ENCODE measurements around the gene ATP6V1B1.

Gene ATP6V1B1

GRCh38 chr2:70897977-70898226, 37.8 kb upstream of the ATP6V1B1 start:
- H3K27me3 ChIP-seq (ENCODE audit: control insufficient read depth, low read length) = peaks cover 51% of the 10 kb centered on the region

GRCh38 chr2:70898363-70899240, 37.1 kb upstream of the ATP6V1B1 start:
- no peak for TF ChIP-seq CTCF (IDR thresholded peaks at IDR 0.05; ENCODE audit: low read depth, low read length, poor library complexity, severe bottlenecking)
- TF ChIP-seq EZH2phosphoT487 (IDR thresholded peaks at IDR 0.05; ENCODE audit: borderline replicate concordance, low read length) = no peak
- Histone ChIP-seq H3K4me2 (ENCODE audit: low read length) (no peak overlapping the region), H3F3A (ENCODE audit: control insufficient read depth, insufficient read depth) (no peaks in the 10 kb centered on the region), H3K9me2 (replicated peaks; ENCODE audit: control insufficient read depth, low read length) (no peaks in the 10 kb centered on the region), H3K4me1 (ENCODE audit: control insufficient read depth, low read length) (no peaks in the 10 kb centered on the region), H3K4me3 (ENCODE audit: low read length) (no peak overlapping the region), H3K79me2 (ENCODE audit: control insufficient read depth, low read length) (no peaks in the 10 kb centered on the region), H3K9me3 (ENCODE audit: control insufficient read depth, insufficient read depth, low read length) (no peaks in the 10 kb centered on the region), H3K27me3 (ENCODE audit: control insufficient read depth, low read length) (peaks cover 46% of the 10 kb centered on the region), H4K20me1 (ENCODE audit: control insufficient read depth, insufficient read depth, low read depth, low read length) (no peaks in the 10 kb centered on the region), H3K27ac (ENCODE audit: low read depth, low read length) (no peak overlapping the region), H3K36me3 (ENCODE audit: control insufficient read depth, low read length) (no peaks in the 10 kb centered on the region)

More at GRCh38 chr2:70897977-70898226, 37.8 kb upstream of the ATP6V1B1 start:
- Histone ChIP-seq H3K4me2 (ENCODE audit: low read length) (no peak overlapping the region), H3K27ac (ENCODE audit: low read depth, low read length) (no peak overlapping the region), H4K20me1 (ENCODE audit: control insufficient read depth, insufficient read depth, low read depth, low read length) (no peaks in the 10 kb centered on the region), H3K9me2 (replicated peaks; ENCODE audit: control insufficient read depth, low read length) (no peaks in the 10 kb centered on the region), H3K36me3 (ENCODE audit: control insufficient read depth, low read length) (no peaks in the 10 kb centered on the region), H3K4me1 (ENCODE audit: control insufficient read depth, low read length) (no peaks in the 10 kb centered on the region), H3K9me3 (ENCODE audit: control insufficient read depth, insufficient read depth, low read length) (no peaks in the 10 kb centered on the region), H3F3A (ENCODE audit: control insufficient read depth, insufficient read depth) (no peaks in the 10 kb centered on the region), H3K79me2 (ENCODE audit: control insufficient read depth, low read length) (no peaks in the 10 kb centered on the region), H3K4me3 (ENCODE audit: low read length) (no peak overlapping the region)
- no peak for TF ChIP-seq EZH2phosphoT487 (IDR thresholded peaks at IDR 0.05; ENCODE audit: borderline replicate concordance, low read length)
- no peak for TF ChIP-seq CTCF (IDR thresholded peaks at IDR 0.05; ENCODE audit: low read depth, low read length, poor library complexity, severe bottlenecking)

- no peak overlapping the region for H3K27ac ChIP-seq (ENCODE audit: low read depth, low read length)
- H3K9me3 ChIP-seq (ENCODE audit: control insufficient read depth, insufficient read depth, low read length) = no peaks in the 10 kb centered on the region
- H3K27me3 ChIP-seq (ENCODE audit: control insufficient read depth, low read length) = peaks cover 38% of the 10 kb centered on the region
- no peak overlapping the region for H3K4me2 ChIP-seq (ENCODE audit: low read length)
- H4K20me1 ChIP-seq (ENCODE audit: control insufficient read depth, insufficient read depth, low read depth, low read length) = no peaks in the 10 kb centered on the region
- no peaks in the 10 kb centered on the region for H3K4me1 ChIP-seq (ENCODE audit: control insufficient read depth, low read length)
- no peak overlapping the region for H3K4me3 ChIP-seq (ENCODE audit: low read length)
- H3K36me3 ChIP-seq (ENCODE audit: control insufficient read depth, low read length) = no peaks in the 10 kb centered on the region
- no peaks in the 10 kb centered on the region for H3K79me2 ChIP-seq (ENCODE audit: control insufficient read depth, low read length)
- TF ChIP-seq EZH2phosphoT487 (IDR thresholded peaks at IDR 0.05; ENCODE audit: borderline replicate concordance, low read length) (no peak), CTCF (IDR thresholded peaks at IDR 0.05; ENCODE audit: low read depth, low read length, poor library complexity, severe bottlenecking) (no peak)
- no peaks in the 10 kb centered on the region for H3K9me2 ChIP-seq (replicated peaks; ENCODE audit: control insufficient read depth, low read length)
- H3F3A ChIP-seq (ENCODE audit: control insufficient read depth, insufficient read depth) = no peaks in the 10 kb centered on the region
Measured at GRCh38 chr2:70901227-70902066, 34.3 kb upstream of the ATP6V1B1 start.

Measured in DOHH2 (cell line).